GM23338 (cell line): ENCODE results near the gene MEX3B. TPM values are rescaled to one million over a fixed set of nuclear protein-coding genes. Genes with fewer than 3 reads are reported as not detected.

ENCODE experiments used
- ATAC-seq: fragments of 200-7000 bp; cut with Tn5 transposase; 3 replicates; pipeline ENCODE4 v1.9.1; 2020
- DNase-seq: peaks from one replicate; pipeline ENCODE4 v3.0.0-alpha.2; 2015; ENCODE audit warnings: low spot score
- H2AFZ ChIP-seq: fragments of 200-600 bp; sonication (generic); 2 replicates; pipeline ENCODE4 v1.8.0; 2016; ENCODE audit warnings: antibody characterized with exemption, mild to moderate bottlenecking, moderate library complexity
- H3F3A ChIP-seq: fragments of 200-600 bp; sonication (generic); replicated peaks from 2 replicates; pipeline ENCODE4 v1.8.0; 2017; ENCODE audit warnings: antibody characterized with exemption, mixed run types, low read depth
- H3K27ac ChIP-seq: fragments of 200-600 bp; sonication (generic); 2 replicates; pipeline ENCODE4 v1.6.1; 2016; ENCODE audit warnings: low read depth
- H3K27me3 ChIP-seq: fragments of 200-600 bp; sonication (generic); 2 replicates; pipeline ENCODE4 v1.8.0; 2016; ENCODE audit warnings: mild to moderate bottlenecking, mixed run types, moderate library complexity; ENCODE audit not compliant: insufficient read depth
- H3K36me3 ChIP-seq: fragments of 200-600 bp; sonication (generic); 2 replicates; pipeline ENCODE4 v1.8.0; 2016; ENCODE audit warnings: mild to moderate bottlenecking; ENCODE audit not compliant: insufficient read depth
- H3K4me1 ChIP-seq: fragments of 200-600 bp; sonication (generic); 2 replicates; pipeline ENCODE4 v1.8.0; 2016; ENCODE audit warnings: mild to moderate bottlenecking, moderate library complexity; ENCODE audit not compliant: insufficient read depth
- H3K4me2 ChIP-seq: fragments of 200-600 bp; sonication (generic); 2 replicates; pipeline ENCODE4 v1.7.1; 2017; ENCODE audit warnings: mixed run types
- H3K4me3 ChIP-seq: fragments of 200-600 bp; sonication (generic); 2 replicates; pipeline ENCODE4 v1.6.1; 2016; ENCODE audit warnings: mixed run types
- H3K79me2 ChIP-seq: fragments of 200-600 bp; sonication (generic); replicated peaks from 2 replicates; pipeline ENCODE4 v1.8.0; 2017; ENCODE audit warnings: mild to moderate bottlenecking; ENCODE audit not compliant: insufficient read depth
- H3K9me2 ChIP-seq: fragments of 200-600 bp; sonication (generic); 2 replicates; pipeline ENCODE4 v1.8.0; 2017; ENCODE audit not compliant: insufficient read depth
- H4K20me1 ChIP-seq: fragments of 200-600 bp; sonication (generic); replicated peaks from 2 replicates; pipeline ENCODE4 v1.8.0; 2017; ENCODE audit warnings: mild to moderate bottlenecking; ENCODE audit not compliant: insufficient read depth
- H3K27ac Mint-ChIP-seq: 2 replicates; pipeline ENCODE4 v1.8.0; 2020; ENCODE audit warnings: inconsistent platforms, mild to moderate bottlenecking, moderate library complexity, mixed read lengths
- H3K27me3 Mint-ChIP-seq: 3 replicates; pipeline ENCODE4 v1.8.0; 2022; ENCODE audit warnings: low read depth, mild to moderate bottlenecking, moderate library complexity, mixed read lengths, inconsistent platforms; ENCODE audit not compliant: insufficient read depth, poor library complexity
- H3K36me3 Mint-ChIP-seq: 3 replicates; pipeline ENCODE4 v1.8.0; 2021; ENCODE audit warnings: low read depth, mild to moderate bottlenecking, inconsistent platforms, moderate library complexity, mixed read lengths
- H3K4me1 Mint-ChIP-seq: 3 replicates; pipeline ENCODE4 v1.8.0; 2020; ENCODE audit warnings: mild to moderate bottlenecking, inconsistent platforms, mixed read lengths
- H3K4me3 Mint-ChIP-seq: 3 replicates; pipeline ENCODE4 v1.8.0; 2021; ENCODE audit warnings: moderate library complexity, mild to moderate bottlenecking, inconsistent platforms, mixed read lengths
- H3K9me3 Mint-ChIP-seq: 3 replicates; pipeline ENCODE4 v1.8.0; 2020; ENCODE audit warnings: moderate library complexity, mild to moderate bottlenecking, inconsistent platforms, mixed read lengths
- EZH2 ChIP-seq: fragments of 200-600 bp; sonication (generic); IDR thresholded peaks from one replicate; pipeline ENCODE4 v1.8.0; 2017; ENCODE audit warnings: antibody characterized with exemption, mild to moderate bottlenecking, low read depth; ENCODE audit not compliant: unreplicated experiment
- NANOG ChIP-seq: IDR thresholded peaks from 2 replicates; pipeline ENCODE4 v1.6.1; 2016; ENCODE audit warnings: antibody characterized with exemption, borderline replicate concordance
- ZNF114 ChIP-seq: fragments of 250-450 bp; sonication (Bioruptor Pico); IDR thresholded peaks from 2 replicates; pipeline ENCODE4 v1.5.0; 2020; ENCODE audit warnings: mild to moderate bottlenecking, moderate library complexity
- ZNF331 ChIP-seq: fragments of 250-450 bp; sonication (Bioruptor Pico); IDR thresholded peaks from 2 replicates; pipeline ENCODE4 v1.5.0; 2020; ENCODE audit warnings: low read depth, mild to moderate bottlenecking, moderate library complexity
- polyA plus RNA-seq: library from polyadenylated mRNA; unstranded; fragments of >200 nt; fragmentation: Nextera tagmentation; extraction: Ambion mirVana; gene quantifications from 2 replicates; pipeline ENCODE4 v1.2.1, GENCODE V29; 2016
- total RNA-seq: library from RNA; depleted of rRNA; stranded (reverse); fragments of >200 nt; shearing (Covaris generic); gene quantifications from 2 replicates; pipeline ENCODE4 v1.2.3, GENCODE V29; 2014
- TF ChIP-seq, protein P1 (sequence below): IDR thresholded peaks from one replicate; pipeline ENCODE4 v1.6.1; 2018; ENCODE audit warnings: antibody characterized with exemption; ENCODE audit not compliant: unreplicated experiment
- TF ChIP-seq, protein P2 (sequence below): IDR thresholded peaks from 2 replicates; pipeline ENCODE4 v1.6.1; 2016; ENCODE audit warnings: antibody characterized with exemption
- TF ChIP-seq, protein P3 (sequence below), 2 experiments: fragments of 200-600 bp in 1 of 2; sonication (generic) in 1 of 2; conservative IDR thresholded peaks; 2 replicates each; pipeline versions ENCODE4 v1.5.1 to v1.6.1; 2016 to 2017; ENCODE audit warnings: antibody characterized with exemption in 2 of 2, low read depth in 2 of 2, mild to moderate bottlenecking in 2 of 2, moderate library complexity in 1 of 2
- TF ChIP-seq, protein P4 (sequence below): fragments of 250-450 bp; sonication (Bioruptor Pico); IDR thresholded peaks from 2 replicates; pipeline ENCODE4 v1.5.0; 2020; ENCODE audit warnings: mild to moderate bottlenecking, moderate library complexity

Gene MEX3B
- total and polyA plus RNA-seq, 2 experiments from 2014 or later, result 5.3 to 15.7 TPM

- TF ChIP-seq, protein P1, sequence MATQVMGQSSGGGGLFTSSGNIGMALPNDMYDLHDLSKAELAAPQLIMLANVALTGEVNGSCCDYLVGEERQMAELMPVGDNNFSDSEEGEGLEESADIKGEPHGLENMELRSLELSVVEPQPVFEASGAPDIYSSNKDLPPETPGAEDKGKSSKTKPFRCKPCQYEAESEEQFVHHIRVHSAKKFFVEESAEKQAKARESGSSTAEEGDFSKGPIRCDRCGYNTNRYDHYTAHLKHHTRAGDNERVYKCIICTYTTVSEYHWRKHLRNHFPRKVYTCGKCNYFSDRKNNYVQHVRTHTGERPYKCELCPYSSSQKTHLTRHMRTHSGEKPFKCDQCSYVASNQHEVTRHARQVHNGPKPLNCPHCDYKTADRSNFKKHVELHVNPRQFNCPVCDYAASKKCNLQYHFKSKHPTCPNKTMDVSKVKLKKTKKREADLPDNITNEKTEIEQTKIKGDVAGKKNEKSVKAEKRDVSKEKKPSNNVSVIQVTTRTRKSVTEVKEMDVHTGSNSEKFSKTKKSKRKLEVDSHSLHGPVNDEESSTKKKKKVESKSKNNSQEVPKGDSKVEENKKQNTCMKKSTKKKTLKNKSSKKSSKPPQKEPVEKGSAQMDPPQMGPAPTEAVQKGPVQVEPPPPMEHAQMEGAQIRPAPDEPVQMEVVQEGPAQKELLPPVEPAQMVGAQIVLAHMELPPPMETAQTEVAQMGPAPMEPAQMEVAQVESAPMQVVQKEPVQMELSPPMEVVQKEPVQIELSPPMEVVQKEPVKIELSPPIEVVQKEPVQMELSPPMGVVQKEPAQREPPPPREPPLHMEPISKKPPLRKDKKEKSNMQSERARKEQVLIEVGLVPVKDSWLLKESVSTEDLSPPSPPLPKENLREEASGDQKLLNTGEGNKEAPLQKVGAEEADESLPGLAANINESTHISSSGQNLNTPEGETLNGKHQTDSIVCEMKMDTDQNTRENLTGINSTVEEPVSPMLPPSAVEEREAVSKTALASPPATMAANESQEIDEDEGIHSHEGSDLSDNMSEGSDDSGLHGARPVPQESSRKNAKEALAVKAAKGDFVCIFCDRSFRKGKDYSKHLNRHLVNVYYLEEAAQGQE, result no peak
- TF ChIP-seq, protein P2, sequence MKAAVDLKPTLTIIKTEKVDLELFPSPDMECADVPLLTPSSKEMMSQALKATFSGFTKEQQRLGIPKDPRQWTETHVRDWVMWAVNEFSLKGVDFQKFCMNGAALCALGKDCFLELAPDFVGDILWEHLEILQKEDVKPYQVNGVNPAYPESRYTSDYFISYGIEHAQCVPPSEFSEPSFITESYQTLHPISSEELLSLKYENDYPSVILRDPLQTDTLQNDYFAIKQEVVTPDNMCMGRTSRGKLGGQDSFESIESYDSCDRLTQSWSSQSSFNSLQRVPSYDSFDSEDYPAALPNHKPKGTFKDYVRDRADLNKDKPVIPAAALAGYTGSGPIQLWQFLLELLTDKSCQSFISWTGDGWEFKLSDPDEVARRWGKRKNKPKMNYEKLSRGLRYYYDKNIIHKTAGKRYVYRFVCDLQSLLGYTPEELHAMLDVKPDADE, result no peak
- TF ChIP-seq ZNF114 (CRISPR knock-in tag), result no peak
- no peak for TF ChIP-seq NANOG
- TF ChIP-seq EZH2, result no peak
These were observed 28.2 kb downstream of the MEX3B start (continued) for GRCh38 chr15:82017656-82018055.

DNA sequence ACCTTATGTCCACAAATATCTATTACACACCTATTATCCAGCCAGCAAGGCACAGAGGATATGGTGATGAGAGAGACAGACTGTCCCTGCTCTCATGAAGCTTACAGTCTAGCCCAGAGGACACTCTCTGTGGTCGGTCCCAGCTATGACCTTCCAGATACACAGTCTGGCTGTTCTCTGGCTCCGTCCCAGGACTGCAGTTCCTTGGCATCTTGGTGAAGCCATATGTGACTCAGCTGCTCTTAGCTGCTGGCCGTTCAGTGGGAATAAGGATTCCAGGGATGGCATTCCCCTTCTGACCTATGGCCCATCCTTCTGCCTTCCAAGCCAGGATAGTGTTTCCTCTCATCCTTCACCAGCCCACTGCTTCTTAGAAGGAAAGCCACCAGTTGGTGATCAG, 30.8 kb downstream of the MEX3B start:
- Histone ChIP-seq H3K9me2 (0 out of 2 replicates have a peak, but pooled peaks cover 8% of the 10 kb centered on the region), H3K27me3 (no peaks in the 10 kb centered on the region), H3K4me2 (no peak overlapping the region), H3F3A (no peaks in the 10 kb centered on the region), H3K4me1 (no peaks in the 10 kb centered on the region), H4K20me1 (no peaks in the 10 kb centered on the region), H3K27ac (no peak overlapping the region), H3K36me3 (no peaks in the 10 kb centered on the region), H3K4me3 (no peak overlapping the region), H3K79me2 (no peaks in the 10 kb centered on the region), H2AFZ (no peak overlapping the region)
- no peak for ATAC-seq
- no peaks in the 10 kb centered on the region for H3K36me3 Mint-ChIP-seq
- H3K27ac Mint-ChIP-seq, result no peak overlapping the region
- peaks cover 12% of the 10 kb centered on the region; the same call in 1 of the 3 replicates for H3K9me3 Mint-ChIP-seq
- H3K4me1 Mint-ChIP-seq, result no peaks in the 10 kb centered on the region
- no peak overlapping the region for H3K4me3 Mint-ChIP-seq
- peaks cover 2% of the 10 kb centered on the region for H3K27me3 Mint-ChIP-seq
- DNase-seq, result no peak
- TF ChIP-seq, protein P1, result no peak
- TF ChIP-seq EZH2 (no peak), ZNF331 (no peak), ZNF114 (CRISPR knock-in tag) (no peak)
- TF ChIP-seq, protein P3, sequence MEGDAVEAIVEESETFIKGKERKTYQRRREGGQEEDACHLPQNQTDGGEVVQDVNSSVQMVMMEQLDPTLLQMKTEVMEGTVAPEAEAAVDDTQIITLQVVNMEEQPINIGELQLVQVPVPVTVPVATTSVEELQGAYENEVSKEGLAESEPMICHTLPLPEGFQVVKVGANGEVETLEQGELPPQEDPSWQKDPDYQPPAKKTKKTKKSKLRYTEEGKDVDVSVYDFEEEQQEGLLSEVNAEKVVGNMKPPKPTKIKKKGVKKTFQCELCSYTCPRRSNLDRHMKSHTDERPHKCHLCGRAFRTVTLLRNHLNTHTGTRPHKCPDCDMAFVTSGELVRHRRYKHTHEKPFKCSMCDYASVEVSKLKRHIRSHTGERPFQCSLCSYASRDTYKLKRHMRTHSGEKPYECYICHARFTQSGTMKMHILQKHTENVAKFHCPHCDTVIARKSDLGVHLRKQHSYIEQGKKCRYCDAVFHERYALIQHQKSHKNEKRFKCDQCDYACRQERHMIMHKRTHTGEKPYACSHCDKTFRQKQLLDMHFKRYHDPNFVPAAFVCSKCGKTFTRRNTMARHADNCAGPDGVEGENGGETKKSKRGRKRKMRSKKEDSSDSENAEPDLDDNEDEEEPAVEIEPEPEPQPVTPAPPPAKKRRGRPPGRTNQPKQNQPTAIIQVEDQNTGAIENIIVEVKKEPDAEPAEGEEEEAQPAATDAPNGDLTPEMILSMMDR (conservative IDR thresholded peaks at IDR 0.05; ENCODE audit: low read depth in 2 of 2), result no peak
- TF ChIP-seq, protein P4, sequence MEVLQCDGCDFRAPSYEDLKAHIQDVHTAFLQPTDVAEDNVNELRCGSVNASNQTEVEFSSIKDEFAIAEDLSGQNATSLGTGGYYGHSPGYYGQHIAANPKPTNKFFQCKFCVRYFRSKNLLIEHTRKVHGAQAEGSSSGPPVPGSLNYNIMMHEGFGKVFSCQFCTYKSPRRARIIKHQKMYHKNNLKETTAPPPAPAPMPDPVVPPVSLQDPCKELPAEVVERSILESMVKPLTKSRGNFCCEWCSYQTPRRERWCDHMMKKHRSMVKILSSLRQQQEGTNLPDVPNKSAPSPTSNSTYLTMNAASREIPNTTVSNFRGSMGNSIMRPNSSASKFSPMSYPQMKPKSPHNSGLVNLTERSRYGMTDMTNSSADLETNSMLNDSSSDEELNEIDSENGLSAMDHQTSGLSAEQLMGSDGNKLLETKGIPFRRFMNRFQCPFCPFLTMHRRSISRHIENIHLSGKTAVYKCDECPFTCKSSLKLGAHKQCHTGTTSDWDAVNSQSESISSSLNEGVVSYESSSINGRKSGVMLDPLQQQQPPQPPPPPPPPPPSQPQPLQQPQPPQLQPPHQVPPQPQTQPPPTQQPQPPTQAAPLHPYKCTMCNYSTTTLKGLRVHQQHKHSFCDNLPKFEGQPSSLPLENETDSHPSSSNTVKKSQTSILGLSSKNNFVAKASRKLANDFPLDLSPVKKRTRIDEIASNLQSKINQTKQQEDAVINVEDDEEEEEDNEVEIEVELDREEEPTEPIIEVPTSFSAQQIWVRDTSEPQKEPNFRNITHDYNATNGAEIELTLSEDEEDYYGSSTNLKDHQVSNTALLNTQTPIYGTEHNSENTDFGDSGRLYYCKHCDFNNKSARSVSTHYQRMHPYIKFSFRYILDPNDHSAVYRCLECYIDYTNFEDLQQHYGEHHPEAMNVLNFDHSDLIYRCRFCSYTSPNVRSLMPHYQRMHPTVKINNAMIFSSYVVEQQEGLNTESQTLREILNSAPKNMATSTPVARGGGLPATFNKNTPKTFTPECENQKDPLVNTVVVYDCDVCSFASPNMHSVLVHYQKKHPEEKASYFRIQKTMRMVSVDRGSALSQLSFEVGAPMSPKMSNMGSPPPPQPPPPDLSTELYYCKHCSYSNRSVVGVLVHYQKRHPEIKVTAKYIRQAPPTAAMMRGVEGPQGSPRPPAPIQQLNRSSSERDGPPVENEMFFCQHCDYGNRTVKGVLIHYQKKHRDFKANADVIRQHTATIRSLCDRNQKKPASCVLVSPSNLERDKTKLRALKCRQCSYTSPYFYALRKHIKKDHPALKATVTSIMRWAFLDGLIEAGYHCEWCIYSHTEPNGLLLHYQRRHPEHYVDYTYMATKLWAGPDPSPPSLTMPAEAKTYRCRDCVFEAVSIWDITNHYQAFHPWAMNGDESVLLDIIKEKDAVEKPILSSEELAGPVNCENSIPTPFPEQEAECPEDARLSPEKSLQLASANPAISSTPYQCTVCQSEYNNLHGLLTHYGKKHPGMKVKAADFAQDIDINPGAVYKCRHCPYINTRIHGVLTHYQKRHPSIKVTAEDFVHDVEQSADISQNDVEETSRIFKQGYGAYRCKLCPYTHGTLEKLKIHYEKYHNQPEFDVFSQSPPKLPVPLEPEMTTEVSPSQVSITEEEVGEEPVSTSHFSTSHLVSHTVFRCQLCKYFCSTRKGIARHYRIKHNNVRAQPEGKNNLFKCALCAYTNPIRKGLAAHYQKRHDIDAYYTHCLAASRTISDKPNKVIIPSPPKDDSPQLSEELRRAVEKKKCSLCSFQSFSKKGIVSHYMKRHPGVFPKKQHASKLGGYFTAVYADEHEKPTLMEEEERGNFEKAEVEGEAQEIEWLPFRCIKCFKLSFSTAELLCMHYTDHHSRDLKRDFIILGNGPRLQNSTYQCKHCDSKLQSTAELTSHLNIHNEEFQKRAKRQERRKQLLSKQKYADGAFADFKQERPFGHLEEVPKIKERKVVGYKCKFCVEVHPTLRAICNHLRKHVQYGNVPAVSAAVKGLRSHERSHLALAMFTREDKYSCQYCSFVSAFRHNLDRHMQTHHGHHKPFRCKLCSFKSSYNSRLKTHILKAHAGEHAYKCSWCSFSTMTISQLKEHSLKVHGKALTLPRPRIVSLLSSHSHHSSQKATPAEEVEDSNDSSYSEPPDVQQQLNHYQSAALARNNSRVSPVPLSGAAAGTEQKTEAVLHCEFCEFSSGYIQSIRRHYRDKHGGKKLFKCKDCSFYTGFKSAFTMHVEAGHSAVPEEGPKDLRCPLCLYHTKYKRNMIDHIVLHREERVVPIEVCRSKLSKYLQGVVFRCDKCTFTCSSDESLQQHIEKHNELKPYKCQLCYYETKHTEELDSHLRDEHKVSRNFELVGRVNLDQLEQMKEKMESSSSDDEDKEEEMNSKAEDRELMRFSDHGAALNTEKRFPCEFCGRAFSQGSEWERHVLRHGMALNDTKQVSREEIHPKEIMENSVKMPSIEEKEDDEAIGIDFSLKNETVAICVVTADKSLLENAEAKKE, result no peak
